Karpas-422 (cell line): Measurements from ENCODE around the gene ATXN7. TPM values are rescaled to one million over a fixed set of nuclear protein-coding genes. Genes with fewer than 3 reads are reported as not detected.
A peak's percentile ranks its signal among the peaks of the same experiment; 100 is the strongest.

Experiments used
- DNase-seq: peaks from one replicate; pipeline ENCODE4 v3.0.0-alpha.2; 2015
- H2AFZ ChIP-seq: fragments of 200-600 bp; sonication (generic); 2 replicates; pipeline ENCODE4 v1.6.1; 2014; ENCODE audit warnings: antibody characterized with exemption, low read length, mixed read lengths
- H3K27ac ChIP-seq: fragments of 200-600 bp; sonication (generic); 2 replicates; pipeline ENCODE4 v1.5.1; 2014; ENCODE audit warnings: mild to moderate bottlenecking, low read length, moderate library complexity
- H3K27me3 ChIP-seq: fragments of 200-600 bp; sonication (generic); 2 replicates; pipeline ENCODE4 v1.6.1; 2014; ENCODE audit warnings: low read length, mixed read lengths
- H3K36me3 ChIP-seq: fragments of 200-600 bp; sonication (generic); 2 replicates; pipeline ENCODE4 v1.6.1; 2014; ENCODE audit warnings: low read length, mixed read lengths; ENCODE audit not compliant: insufficient read depth
- H3K4me1 ChIP-seq: fragments of 200-600 bp; sonication (generic); 2 replicates; pipeline ENCODE4 v1.6.1; 2014; ENCODE audit warnings: mild to moderate bottlenecking, low read length, mixed read lengths
- H3K4me2 ChIP-seq: fragments of 200-600 bp; sonication (generic); 2 replicates; pipeline ENCODE4 v1.6.1; 2014; ENCODE audit warnings: low read length, low read depth, mild to moderate bottlenecking; ENCODE audit not compliant: poor library complexity, severe bottlenecking
- H3K4me3 ChIP-seq: fragments of 200-600 bp; sonication (generic); 2 replicates; pipeline ENCODE4 v1.5.1; 2014; ENCODE audit warnings: mild to moderate bottlenecking, antibody characterized with exemption, low read length, mixed read lengths
- H3K79me2 ChIP-seq: fragments of 200-600 bp; sonication (generic); 2 replicates; pipeline ENCODE4 v1.6.1; 2014; ENCODE audit warnings: mild to moderate bottlenecking, low read length, mixed read lengths
- H3K9ac ChIP-seq: fragments of 200-600 bp; sonication (generic); 2 replicates; pipeline ENCODE4 v1.6.0; 2014; ENCODE audit warnings: low read length
- H3K9me2 ChIP-seq: fragments of 200-600 bp; sonication (generic), shearing (Covaris generic); replicated peaks from 2 replicates; pipeline ENCODE4 v1.6.0; 2014; ENCODE audit warnings: mild to moderate bottlenecking, low read length, moderate library complexity; ENCODE audit not compliant: insufficient read depth
- H3K9me3 ChIP-seq: fragments of 300-700, 200-600 bp; sonication (generic); 2 replicates; pipeline ENCODE4 v1.6.1; 2014; ENCODE audit warnings: low read length, mixed read lengths
- H4K20me1 ChIP-seq: fragments of 200-600 bp; sonication (generic); 2 replicates; pipeline ENCODE4 v1.6.1; 2014; ENCODE audit warnings: mild to moderate bottlenecking, antibody characterized with exemption, low read length, low read depth; ENCODE audit not compliant: insufficient read depth
- total RNA-seq: library from RNA; depleted of rRNA; stranded (reverse); fragments of >200 nt; shearing (Covaris generic); gene quantifications from 2 replicates; pipeline ENCODE4 v1.2.3, GENCODE V29; 2014; ENCODE audit warnings: low replicate concordance

ATXN7 gene
- total RNA-seq, 1 experiment from 2014 or later, result 33.6 TPM

GRCh38 chr3:63937661-63938651 is 74.3 kb downstream of the ATXN7 start:
- Histone ChIP-seq H3K9me2 (no peaks in the 10 kb centered on the region), H3K79me2 (peaks cover 100% of the 10 kb centered on the region), H2AFZ (no peak overlapping the region), H3K4me3 (no peak overlapping the region), H3K36me3 (peaks cover 16% of the 10 kb centered on the region; the same call in 1 of the 2 replicates), H3K4me1 (peaks cover 47% of the 10 kb centered on the region), H3K27me3 (no peaks in the 10 kb centered on the region), H3K9me3 (no peaks in the 10 kb centered on the region), H4K20me1 (0 out of 2 replicates have a peak, but pooled peaks cover under 1% of the 10 kb centered on the region), H3K4me2 (no peak overlapping the region), H3K27ac (no peak overlapping the region), H3K9ac (no peak overlapping the region)
- no peak for DNase-seq

GRCh38 chr3:63940389-63940757 is 76.7 kb downstream of the ATXN7 start:
- H3K9me3 ChIP-seq, result no peaks in the 10 kb centered on the region
- no peak overlapping the region for H3K9ac ChIP-seq
- no peaks in the 10 kb centered on the region for H3K27me3 ChIP-seq
- no peak for DNase-seq
- H3K4me3 ChIP-seq, result no peak overlapping the region
- H2AFZ ChIP-seq, result no peak overlapping the region
- peaks cover 11% of the 10 kb centered on the region; the same call in 1 of the 2 replicates for H3K36me3 ChIP-seq
- peaks cover 29% of the 10 kb centered on the region for H3K4me1 ChIP-seq
- H3K27ac ChIP-seq, result no peak overlapping the region
- H3K9me2 ChIP-seq, result no peaks in the 10 kb centered on the region
- peaks cover 100% of the 10 kb centered on the region for H3K79me2 ChIP-seq
- no peak overlapping the region for H3K4me2 ChIP-seq
- 0 out of 2 replicates have a peak, but pooled peaks cover 3% of the 10 kb centered on the region for H4K20me1 ChIP-seq

- DNase-seq, result no peak
- Histone ChIP-seq H3K9me3 (no peaks in the 10 kb centered on the region), H2AFZ (no peak overlapping the region), H3K79me2 (peaks cover 100% of the 10 kb centered on the region), H3K4me1 (peaks cover 9% of the 10 kb centered on the region), H3K36me3 (peaks cover 5% of the 10 kb centered on the region; the same call in 1 of the 2 replicates), H4K20me1 (0 out of 2 replicates have a peak, but pooled peaks cover 3% of the 10 kb centered on the region), H3K4me3 (no peak overlapping the region), H3K9ac (no peak overlapping the region), H3K27me3 (no peaks in the 10 kb centered on the region), H3K27ac (no peak overlapping the region), H3K4me2 (no peak overlapping the region), H3K9me2 (no peaks in the 10 kb centered on the region)
Observed at GRCh38 chr3:63942528-63942927, 78.9 kb downstream of the ATXN7 start.

- Histone ChIP-seq H3K4me3 (no peak overlapping the region), H3K9me3 (no peaks in the 10 kb centered on the region), H4K20me1 (0 out of 2 replicates have a peak, but pooled peaks cover 3% of the 10 kb centered on the region), H3K27ac (peak overlapping the region; percentile 24; the same call in 1 of the 2 replicates), H3K9me2 (no peaks in the 10 kb centered on the region), H3K4me2 (no peak overlapping the region), H3K27me3 (no peaks in the 10 kb centered on the region), H3K36me3 (peaks cover 5% of the 10 kb centered on the region; the same call in 1 of the 2 replicates), H3K79me2 (peaks cover 100% of the 10 kb centered on the region), H2AFZ (no peak overlapping the region), H3K9ac (no peak overlapping the region), H3K4me1 (peaks cover 4% of the 10 kb centered on the region; the same call in 1 of the 2 replicates)
- DNase-seq, result no peak
Observed at GRCh38 chr3:63943678-63944077, 80.0 kb downstream of the ATXN7 start.

GRCh38 chr3:63945558-63946096 is 82.0 kb downstream of the ATXN7 start:
- peaks cover 99% of the 10 kb centered on the region for H3K79me2 ChIP-seq
- H3K27ac ChIP-seq, result no peak overlapping the region

GRCh38 chr3:63946753-63947152 is 83.1 kb downstream of the ATXN7 start:
- no peak for DNase-seq
- Histone ChIP-seq H3K9ac (no peak overlapping the region), H2AFZ (no peak overlapping the region), H3K4me2 (no peak overlapping the region), H3K9me2 (no peaks in the 10 kb centered on the region), H3K4me1 (peaks cover 22% of the 10 kb centered on the region), H3K9me3 (no peaks in the 10 kb centered on the region), H3K79me2 (peaks cover 99% of the 10 kb centered on the region), H3K27me3 (no peaks in the 10 kb centered on the region), H3K4me3 (no peak overlapping the region), H3K36me3 (peaks cover 5% of the 10 kb centered on the region; the same call in 1 of the 2 replicates), H4K20me1 (0 out of 2 replicates have a peak, but pooled peaks cover 3% of the 10 kb centered on the region), H3K27ac (no peak overlapping the region)

More at GRCh38 chr3:63945558-63946096, 82.0 kb downstream of the ATXN7 start:
- Histone ChIP-seq H3K9me3 (no peaks in the 10 kb centered on the region), H4K20me1 (0 out of 2 replicates have a peak, but pooled peaks cover 3% of the 10 kb centered on the region), H3K36me3 (peaks cover 5% of the 10 kb centered on the region; the same call in 1 of the 2 replicates), H3K9me2 (no peaks in the 10 kb centered on the region), H3K9ac (no peak overlapping the region), H3K4me3 (no peak overlapping the region), H3K27me3 (no peaks in the 10 kb centered on the region), H3K4me1 (peaks cover 15% of the 10 kb centered on the region), H2AFZ (no peak overlapping the region), H3K4me2 (no peak overlapping the region)
- no peak for DNase-seq

GRCh38 chr3:63947594-63947993 is 83.9 kb downstream of the ATXN7 start:
- no peak overlapping the region for H3K4me2 ChIP-seq
- no peak for DNase-seq
- no peak overlapping the region for H3K9ac ChIP-seq
- H3K36me3 ChIP-seq, result peaks cover 5% of the 10 kb centered on the region; the same call in 1 of the 2 replicates
- H3K27me3 ChIP-seq, result no peaks in the 10 kb centered on the region
- no peak overlapping the region for H3K27ac ChIP-seq
- no peak overlapping the region for H2AFZ ChIP-seq
- peaks cover 27% of the 10 kb centered on the region for H3K4me1 ChIP-seq
- peaks cover 99% of the 10 kb centered on the region for H3K79me2 ChIP-seq
- H3K9me3 ChIP-seq, result no peaks in the 10 kb centered on the region
- H3K4me3 ChIP-seq, result no peak overlapping the region
- no peaks in the 10 kb centered on the region for H3K9me2 ChIP-seq
- H4K20me1 ChIP-seq, result 0 out of 2 replicates have a peak, but pooled peaks cover 3% of the 10 kb centered on the region

GRCh38 chr3:63949005-63949404 is 85.3 kb downstream of the ATXN7 start:
- Histone ChIP-seq H3K27me3 (no peaks in the 10 kb centered on the region), H3K9me2 (no peaks in the 10 kb centered on the region), H3K9me3 (no peaks in the 10 kb centered on the region), H3K9ac (no peak overlapping the region), H3K79me2 (peaks cover 98% of the 10 kb centered on the region), H4K20me1 (no peaks in the 10 kb centered on the region), H3K4me1 (peaks cover 28% of the 10 kb centered on the region), H3K4me3 (no peak overlapping the region), H3K4me2 (no peak overlapping the region), H3K27ac (no peak overlapping the region), H2AFZ (no peak overlapping the region), H3K36me3 (no peaks in the 10 kb centered on the region)
- DNase-seq, result no peak
